Activated B cell treated with CpG ODN at 0.5 μM for 24 hours (primary cell): Measurements from ENCODE around the gene F8. TPM values are rescaled to one million over a fixed set of nuclear protein-coding genes. Genes with fewer than 3 reads are reported as not detected.
"Not testable (repeated sequence)": the region's sequence is repeated elsewhere in the genome, so short reads cannot be mapped to it uniquely, and the experiment has no call there.

Source experiments
- ATAC-seq: fragments of 200-7000 bp; cut with Tn5 transposase; one replicate; pipeline ENCODE4 v1.10.0; 2021; ENCODE audit warnings: low read depth, mild to moderate bottlenecking, moderate library complexity
- CTCF ChIA-PET: fragments of 350-600 bp; sonication (Branson Sonifier 250); formaldehyde crosslinking; loops from one replicate; lab custom pipeline; 2021; ENCODE audit warnings: antibody characterized with exemption; lab: Charles Lee
- POLR2A ChIA-PET: fragments of 350-600 bp; sonication (Branson Sonifier 250); formaldehyde crosslinking; loops from one replicate; lab custom pipeline; 2021; ENCODE audit warnings: antibody characterized with exemption; lab: Charles Lee
- DNase-seq: peaks from one replicate; pipeline ENCODE4 v3.0.0; 2022
- H3K27ac Mint-ChIP-seq: one replicate; pipeline ENCODE4 v1.8.0; 2020; ENCODE audit warnings: mixed read lengths
- H3K27me3 Mint-ChIP-seq: one replicate; pipeline ENCODE4 v1.8.0; 2021; ENCODE audit warnings: mixed read lengths
- H3K36me3 Mint-ChIP-seq: one replicate; pipeline ENCODE4 v1.8.0; 2021; ENCODE audit warnings: low read depth, mixed read lengths
- H3K4me1 Mint-ChIP-seq: one replicate; pipeline ENCODE4 v1.8.0; 2021; ENCODE audit warnings: mixed read lengths
- H3K4me3 Mint-ChIP-seq: one replicate; pipeline ENCODE4 v1.8.0; 2020; ENCODE audit warnings: mild to moderate bottlenecking, mixed read lengths
- H3K9me3 Mint-ChIP-seq: one replicate; pipeline ENCODE4 v1.8.0; 2020; ENCODE audit warnings: mixed read lengths
- intact Hi-C: fragments of 100-400 bp; cut with micrococcal nuclease; formaldehyde crosslinking; loops from one replicate; pipeline ENCODE4 v1.15.1; 2024
- total RNA-seq: library from RNA; stranded (reverse); gene quantifications from 2 replicates; pipeline ENCODE4 v1.2.3, GENCODE V29; 2022
- TF ChIP-seq, protein P1 (sequence below): fragments of 200-600 bp; IDR thresholded peaks from one replicate; pipeline ENCODE4 v1.8.0; 2022; ENCODE audit warnings: antibody characterized with exemption, mild to moderate bottlenecking

Gene F8
- total RNA-seq, 1 donor from 2014 or later: 2.0 TPM

DNA sequence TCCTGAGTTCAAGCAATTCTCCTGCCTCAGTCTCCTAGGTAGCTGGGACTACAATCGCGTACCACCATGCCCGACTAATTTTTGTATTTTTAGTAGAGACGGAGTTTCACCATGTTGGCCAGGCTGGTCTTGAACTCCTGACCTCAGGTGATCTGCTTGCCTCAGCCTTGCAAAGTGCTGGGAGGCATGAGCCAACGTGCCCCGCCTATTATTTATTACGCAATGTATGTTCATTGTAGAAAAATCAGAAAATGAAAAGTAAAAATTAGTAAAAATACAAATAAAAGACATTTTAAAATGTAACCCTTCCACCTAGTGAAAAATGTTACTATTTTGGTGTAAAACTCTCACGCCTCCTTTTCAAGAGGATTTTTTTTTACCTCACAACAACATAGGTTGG is 122.2 kb downstream of the F8 start:
- H3K27ac Mint-ChIP-seq: no peak overlapping the region
- intact Hi-C loops: no loop called here
- no peak overlapping the region for H3K4me3 Mint-ChIP-seq
- ChIA-PET CTCF (no interaction called here), POLR2A (no interaction called here)
- no peaks in the 10 kb centered on the region for H3K9me3 Mint-ChIP-seq
- no peak for ATAC-seq
- DNase-seq: no peak
- H3K4me1 Mint-ChIP-seq: no peaks in the 10 kb centered on the region
- H3K36me3 Mint-ChIP-seq: no peaks in the 10 kb centered on the region
- H3K27me3 Mint-ChIP-seq: no peaks in the 10 kb centered on the region
- TF ChIP-seq, protein P1, sequence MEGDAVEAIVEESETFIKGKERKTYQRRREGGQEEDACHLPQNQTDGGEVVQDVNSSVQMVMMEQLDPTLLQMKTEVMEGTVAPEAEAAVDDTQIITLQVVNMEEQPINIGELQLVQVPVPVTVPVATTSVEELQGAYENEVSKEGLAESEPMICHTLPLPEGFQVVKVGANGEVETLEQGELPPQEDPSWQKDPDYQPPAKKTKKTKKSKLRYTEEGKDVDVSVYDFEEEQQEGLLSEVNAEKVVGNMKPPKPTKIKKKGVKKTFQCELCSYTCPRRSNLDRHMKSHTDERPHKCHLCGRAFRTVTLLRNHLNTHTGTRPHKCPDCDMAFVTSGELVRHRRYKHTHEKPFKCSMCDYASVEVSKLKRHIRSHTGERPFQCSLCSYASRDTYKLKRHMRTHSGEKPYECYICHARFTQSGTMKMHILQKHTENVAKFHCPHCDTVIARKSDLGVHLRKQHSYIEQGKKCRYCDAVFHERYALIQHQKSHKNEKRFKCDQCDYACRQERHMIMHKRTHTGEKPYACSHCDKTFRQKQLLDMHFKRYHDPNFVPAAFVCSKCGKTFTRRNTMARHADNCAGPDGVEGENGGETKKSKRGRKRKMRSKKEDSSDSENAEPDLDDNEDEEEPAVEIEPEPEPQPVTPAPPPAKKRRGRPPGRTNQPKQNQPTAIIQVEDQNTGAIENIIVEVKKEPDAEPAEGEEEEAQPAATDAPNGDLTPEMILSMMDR: no peak

DNA sequence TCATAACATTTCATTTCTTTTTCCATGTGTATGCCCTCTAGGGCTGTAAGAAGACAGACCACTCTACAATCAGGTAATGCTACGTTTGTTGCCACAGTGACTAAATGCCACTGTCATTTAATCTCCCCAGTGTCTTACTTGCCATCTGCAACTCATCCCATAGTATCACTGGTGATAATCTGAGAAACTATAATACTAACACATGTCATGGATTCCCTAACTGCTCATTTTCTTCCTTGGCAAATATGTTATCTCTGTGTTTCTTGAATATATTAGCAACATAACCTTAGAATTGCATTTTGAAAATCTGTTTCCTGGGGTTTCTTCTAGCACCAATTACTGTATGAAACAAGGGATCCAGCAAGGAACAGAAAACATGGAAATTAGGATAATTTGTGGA is 130.2 kb downstream of the F8 start:
- ChIA-PET CTCF (no interaction called here), POLR2A (no interaction called here)
- ATAC-seq (no peak), DNase-seq (no peak)
- Mint-ChIP-seq H3K9me3 (no peaks in the 10 kb centered on the region), H3K27ac (no peak overlapping the region), H3K27me3 (no peaks in the 10 kb centered on the region), H3K36me3 (peaks cover 5% of the 10 kb centered on the region), H3K4me1 (peaks cover 4% of the 10 kb centered on the region), H3K4me3 (no peak overlapping the region)
- TF ChIP-seq, protein P1: no peak
- intact Hi-C loops: no loop called here

DNA sequence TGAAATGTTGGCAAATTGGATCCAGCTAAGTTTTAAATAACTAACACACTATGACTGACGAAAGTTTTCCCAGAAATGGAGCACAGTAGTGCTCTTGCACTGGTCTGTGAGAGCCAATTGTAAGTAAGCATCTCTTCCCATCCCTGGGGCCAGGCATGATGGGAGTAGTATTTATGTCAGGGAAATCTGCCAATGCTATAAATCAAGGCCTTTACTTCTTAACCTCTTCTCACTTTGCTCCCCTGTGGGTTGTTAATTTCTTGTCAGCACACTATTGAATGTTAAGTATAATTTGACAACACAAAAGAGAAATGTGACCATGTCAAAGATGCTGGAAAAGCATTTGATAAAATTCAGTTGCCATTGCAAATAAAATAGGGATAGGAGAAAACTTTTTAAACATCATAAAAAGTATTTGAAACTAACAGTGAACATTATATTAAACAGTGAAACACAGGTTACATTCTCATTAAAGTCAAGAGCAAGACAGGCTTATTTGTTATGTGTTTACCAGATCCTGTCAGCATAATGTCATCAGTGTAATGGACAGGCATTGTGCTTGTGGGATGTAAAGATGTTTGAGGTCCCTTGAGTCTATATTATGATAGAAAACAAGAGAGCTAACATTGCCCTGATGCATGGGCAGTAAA is 131.4 kb downstream of the F8 start:
- no peak for ATAC-seq
- CTCF ChIA-PET: interaction anchor here (0.9 kb wide), 1 partner anchor 26 kb away, joined by 3 read pairs; no protein-coding TSS in a partner anchor
- H3K9me3 Mint-ChIP-seq: no peaks in the 10 kb centered on the region
- peaks cover 5% of the 10 kb centered on the region for H3K36me3 Mint-ChIP-seq
- H3K4me1 Mint-ChIP-seq: peaks cover 4% of the 10 kb centered on the region
- no peak for DNase-seq
- TF ChIP-seq, protein P1: no peak
- no peak overlapping the region for H3K4me3 Mint-ChIP-seq
- POLR2A ChIA-PET: no interaction called here
- H3K27me3 Mint-ChIP-seq: no peaks in the 10 kb centered on the region
- intact Hi-C loops: no loop called here
- H3K27ac Mint-ChIP-seq: no peak overlapping the region

DNA sequence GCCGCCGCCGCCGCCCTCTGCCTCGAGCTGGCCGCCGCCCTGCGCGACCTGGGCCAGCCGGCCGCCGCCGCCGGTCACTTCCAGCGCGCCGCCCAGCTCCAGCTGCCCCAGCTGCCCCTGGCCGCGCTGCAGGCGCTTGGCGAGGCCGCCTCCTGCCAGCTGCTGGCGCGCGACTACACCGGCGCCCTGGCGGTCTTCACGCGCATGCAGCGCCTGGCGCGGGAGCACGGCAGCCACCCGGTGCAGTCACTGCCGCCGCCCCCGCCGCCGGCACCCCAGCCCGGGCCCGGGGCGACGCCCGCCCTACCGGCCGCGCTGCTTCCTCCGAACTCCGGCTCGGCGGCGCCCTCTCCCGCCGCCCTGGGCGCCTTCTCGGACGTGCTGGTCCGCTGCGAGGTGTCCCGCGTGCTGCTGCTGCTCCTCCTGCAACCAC is 135.7 kb downstream of the F8 start:
- POLR2A ChIA-PET, H3K4me3 Mint-ChIP-seq, H3K9me3 Mint-ChIP-seq, intact Hi-C loops, CTCF ChIA-PET, H3K36me3 Mint-ChIP-seq, H3K27me3 Mint-ChIP-seq, DNase-seq, H3K27ac Mint-ChIP-seq, H3K4me1 Mint-ChIP-seq: not testable (repeated sequence)
- peak; percentile 26 for ATAC-seq

DNA sequence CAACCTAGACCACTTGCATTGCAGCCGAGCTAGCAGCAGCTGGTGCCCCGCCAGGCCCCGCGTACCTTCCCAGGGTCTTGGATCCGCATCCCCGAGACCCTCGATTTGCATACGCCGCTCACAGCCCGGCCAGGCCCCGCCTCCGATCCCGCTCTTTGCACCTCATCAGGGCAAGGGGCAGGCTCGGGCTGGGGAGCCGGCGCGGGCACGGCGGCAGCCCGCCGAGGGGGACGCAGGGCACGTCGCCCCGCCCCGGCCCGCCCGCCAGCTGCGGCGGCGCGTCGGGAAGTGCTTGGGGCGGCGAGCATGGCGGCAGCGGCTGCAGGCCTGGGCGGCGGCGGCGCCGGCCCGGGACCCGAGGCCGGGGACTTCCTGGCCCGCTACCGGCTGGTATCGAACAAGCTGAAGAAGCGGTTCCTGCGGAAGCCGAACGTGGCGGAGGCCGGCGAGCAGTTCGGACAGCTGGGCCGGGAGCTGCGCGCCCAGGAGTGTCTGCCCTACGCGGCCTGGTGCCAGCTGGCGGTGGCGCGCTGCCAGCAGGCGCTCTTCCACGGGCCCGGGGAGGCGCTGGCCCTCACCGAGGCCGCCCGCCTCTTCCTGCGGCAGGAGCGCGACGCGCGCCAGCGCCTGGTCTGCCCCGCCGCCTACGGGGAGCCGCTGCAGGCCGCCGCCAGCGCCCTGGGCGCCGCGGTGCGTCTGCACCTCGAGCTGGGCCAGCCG is 136.3 kb downstream of the F8 start, which contains the start of gene F8A1:
Gene F8A1 (plus strand): TSS at position 287 of the 720 bp plus-strand sequence. CDS start 20 bp downstream, at position 307.
- POLR2A ChIA-PET, H3K27me3 Mint-ChIP-seq, intact Hi-C loops, CTCF ChIA-PET, H3K4me1 Mint-ChIP-seq, H3K4me3 Mint-ChIP-seq, H3K36me3 Mint-ChIP-seq, H3K9me3 Mint-ChIP-seq, H3K27ac Mint-ChIP-seq: not testable (repeated sequence)
- ATAC-seq: peak; percentile 83
- peak; percentile 23 for DNase-seq

DNA sequence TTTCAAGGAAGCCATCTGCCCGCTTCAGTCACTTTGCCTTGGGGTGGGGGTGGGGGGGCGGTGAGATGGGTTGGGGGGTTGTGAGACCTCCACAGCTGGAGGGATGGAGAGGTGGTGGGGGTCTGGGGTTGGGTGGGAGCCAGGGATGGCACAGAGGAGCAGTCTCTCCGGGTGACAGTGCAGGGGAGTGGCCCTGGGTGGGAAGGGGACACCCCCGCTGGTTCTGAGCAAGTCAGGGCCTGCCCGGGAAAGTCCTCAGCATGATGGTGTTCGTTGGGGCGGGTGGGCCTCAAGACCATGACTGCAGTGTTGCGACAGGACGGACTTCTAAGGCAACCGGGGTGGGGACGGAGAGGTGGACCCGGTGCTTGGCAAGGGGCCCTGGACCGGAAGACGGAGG is 137.0 kb downstream of the F8 start:
- intact Hi-C loops, DNase-seq, ATAC-seq, H3K9me3 Mint-ChIP-seq, POLR2A ChIA-PET, H3K27me3 Mint-ChIP-seq, H3K27ac Mint-ChIP-seq, H3K4me1 Mint-ChIP-seq, CTCF ChIA-PET, H3K36me3 Mint-ChIP-seq, H3K4me3 Mint-ChIP-seq: not testable (repeated sequence)

DNA sequence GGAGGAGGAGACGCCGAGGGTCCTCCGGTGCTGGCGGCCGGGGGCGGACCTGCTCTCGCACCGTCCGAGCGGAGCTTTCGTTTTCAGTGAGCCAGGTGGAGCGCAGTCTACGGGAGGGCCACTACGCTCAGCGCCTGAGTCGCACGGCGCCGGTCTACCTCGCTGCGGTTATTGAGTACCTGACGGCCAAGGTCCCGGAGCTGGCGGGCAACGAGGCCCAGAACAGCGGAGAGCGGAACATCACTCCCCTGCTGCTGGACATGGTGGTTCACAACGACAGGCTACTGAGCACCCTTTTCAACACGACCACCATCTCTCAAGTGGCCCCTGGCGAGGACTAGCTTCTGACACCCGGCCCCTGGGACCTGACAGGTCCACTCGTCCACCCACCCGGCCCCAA is 137.5 kb downstream of the F8 start:
- ATAC-seq, intact Hi-C loops, H3K27ac Mint-ChIP-seq, POLR2A ChIA-PET, DNase-seq, CTCF ChIA-PET, H3K4me3 Mint-ChIP-seq, H3K4me1 Mint-ChIP-seq, H3K36me3 Mint-ChIP-seq, H3K9me3 Mint-ChIP-seq, H3K27me3 Mint-ChIP-seq: not testable (repeated sequence)

DNA sequence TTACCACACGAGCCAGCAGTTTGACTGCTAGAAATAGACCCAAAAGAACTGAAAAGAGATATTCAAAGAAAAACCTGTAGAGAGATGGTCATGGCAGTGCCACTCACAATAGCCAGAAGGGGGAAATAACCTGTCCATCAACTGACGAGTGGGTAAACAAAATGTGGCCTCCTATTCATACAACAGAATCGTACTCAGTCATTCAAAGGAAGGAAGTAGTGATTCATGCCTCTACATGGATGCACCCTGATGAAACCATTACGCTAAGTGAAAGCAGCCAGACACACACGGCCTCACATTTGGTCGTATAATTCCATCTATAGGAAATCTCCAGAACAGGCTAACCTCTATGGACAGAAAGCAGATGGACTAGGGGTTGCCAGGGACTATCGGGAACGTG is 138.5 kb downstream of the F8 start:
- H3K27me3 Mint-ChIP-seq, DNase-seq, H3K36me3 Mint-ChIP-seq, POLR2A ChIA-PET, H3K4me3 Mint-ChIP-seq, H3K4me1 Mint-ChIP-seq, H3K27ac Mint-ChIP-seq, H3K9me3 Mint-ChIP-seq, ATAC-seq, CTCF ChIA-PET, intact Hi-C loops: not testable (repeated sequence)
